CD4-positive, alpha-beta memory T cell (primary cell): ENCODE results near the gene STK38. TPM values are rescaled to one million over a fixed set of nuclear protein-coding genes. Genes with fewer than 3 reads are reported as not detected.
A peak's percentile ranks its signal among the peaks of the same experiment; 100 is the strongest.
"Not testable (repeated sequence)": the region's sequence is repeated elsewhere in the genome, so short reads cannot be mapped to it uniquely, and the experiment has no call there.

Experiments
- CTCF ChIA-PET: fragments of 350-600 bp; sonication (Branson Sonifier 250); formaldehyde crosslinking; loops from one replicate; lab custom pipeline; 2021; ENCODE audit warnings: inconsistent platforms; ENCODE audit not compliant: partially characterized antibody; lab: Charles Lee
- POLR2A ChIA-PET: fragments of 350-600 bp; sonication (Branson Sonifier 250); formaldehyde crosslinking; loops from one replicate; lab custom pipeline; 2021; ENCODE audit not compliant: partially characterized antibody; lab: Charles Lee
- DNase-seq, 5 donors: peaks; one replicate each; pipeline versions ENCODE4 v3.0.0 to v3.0.0-alpha.2; 2020 to 2022; ENCODE audit warnings: mixed read lengths in 1 of 5
- H3K27ac ChIP-seq: one replicate; pipeline ENCODE4 v1.7.0; 2013; ENCODE audit warnings: low read depth, low read length
- H3K27me3 ChIP-seq: 2 replicates; pipeline ENCODE4 v1.7.0; 2013; ENCODE audit warnings: mild to moderate bottlenecking, low read length, moderate library complexity; ENCODE audit not compliant: insufficient read depth
- H3K36me3 ChIP-seq: 2 replicates; pipeline ENCODE4 v1.7.0; 2013; ENCODE audit warnings: mild to moderate bottlenecking, low read length, moderate library complexity; ENCODE audit not compliant: insufficient read depth
- H3K4me1 ChIP-seq: 2 replicates; pipeline ENCODE4 v1.7.0; 2013; ENCODE audit warnings: mild to moderate bottlenecking, low read length, moderate library complexity; ENCODE audit not compliant: insufficient read depth
- H3K4me3 ChIP-seq, 2 donors: one replicate each; pipeline ENCODE4 v1.7.0; 2013; ENCODE audit warnings: low read length in 2 of 2, mild to moderate bottlenecking in 1 of 2
- H3K9me3 ChIP-seq, 2 donors: one replicate each; pipeline ENCODE4 v1.7.0; 2013; ENCODE audit warnings: low read length in 2 of 2, control low read depth in 1 of 2; ENCODE audit not compliant: control insufficient read depth in 1 of 2
- H3K27ac Mint-ChIP-seq, 7 donors: one replicate each; pipeline ENCODE4 v1.8.0; 2020 to 2021; ENCODE audit warnings: mixed read lengths in 7 of 7, mild to moderate bottlenecking in 6 of 7, inconsistent platforms in 3 of 7, moderate library complexity in 3 of 7
- H3K27me3 Mint-ChIP-seq, 2 donors: one replicate each; pipeline ENCODE4 v1.8.0; 2020 to 2021; ENCODE audit warnings: mixed read lengths in 2 of 2
- H3K36me3 Mint-ChIP-seq, 2 donors: one replicate each; pipeline ENCODE4 v1.8.0; 2020 to 2021; ENCODE audit warnings: mixed read lengths in 2 of 2, inconsistent platforms in 1 of 2, mild to moderate bottlenecking in 1 of 2
- H3K4me1 Mint-ChIP-seq, 4 donors: one replicate each; pipeline ENCODE4 v1.8.0; 2020 to 2021; ENCODE audit warnings: mixed read lengths in 4 of 4, mild to moderate bottlenecking in 1 of 4
- H3K4me3 Mint-ChIP-seq, 8 donors: one replicate each; pipeline ENCODE4 v1.8.0; 2020 to 2021; ENCODE audit warnings: mixed read lengths in 8 of 8, mild to moderate bottlenecking in 7 of 8, moderate library complexity in 6 of 8, inconsistent platforms in 3 of 8
- H3K9me3 Mint-ChIP-seq, 8 donors: one replicate each; pipeline ENCODE4 v1.8.0; 2020 to 2021; ENCODE audit warnings: mixed read lengths in 8 of 8, mild to moderate bottlenecking in 5 of 8, inconsistent platforms in 3 of 8, moderate library complexity in 1 of 8
- intact Hi-C: fragments of 100-400 bp; cut with micrococcal nuclease; formaldehyde crosslinking; loops from one replicate; pipeline ENCODE4 v1.15.1; 2023
- polyA plus RNA-seq, 2 donors: library from polyadenylated mRNA; unstranded; fragments of 300-500 nt; fragmentation: Illumina TruSeq; gene quantifications; one replicate each; pipeline ENCODE4 v1.2.3, GENCODE V29; 2021
- total RNA-seq, 2 experiments: library from RNA; stranded (reverse); gene quantifications; one replicate each; pipeline ENCODE4 v1.2.3, GENCODE V29; 2021

The STK38 gene
- total and polyA plus RNA-seq, 4 experiments from 2014 or later, result 54.3 to 190 (median 155) TPM

GRCh38 chr6:36578030-36578429 is 30.8 kb upstream of the STK38 start:
- Mint-ChIP-seq H3K36me3 (no peaks in the 10 kb centered on the region), H3K4me1 (peaks cover 4 to 10% (median 7%) of the 10 kb centered on the region in 4 donors), H3K27ac (peak overlapping the region in 4 of 7 donors; percentile 38 to 72 (median 64)), H3K4me3 (no peak overlapping the region), H3K9me3 (no peaks in the 10 kb centered on the region), H3K27me3 (no peaks in the 10 kb centered on the region)
- no peaks in the 10 kb centered on the region for H3K9me3 ChIP-seq
- no peak overlapping the region for H3K27ac ChIP-seq
- POLR2A ChIA-PET, result interaction anchor here (1.2 kb wide), 1 partner anchor 33 kb away, joined by 3 read pairs; no protein-coding TSS in a partner anchor
- no peaks in the 10 kb centered on the region for H3K4me1 ChIP-seq
- H3K36me3 ChIP-seq, result no peaks in the 10 kb centered on the region
- no peaks in the 10 kb centered on the region for H3K27me3 ChIP-seq
- intact Hi-C loops, result no loop called here
- H3K4me3 ChIP-seq, result no peak overlapping the region
- DNase-seq, result no peak
- CTCF ChIA-PET, result interaction anchor here (0.7 to 2.7 kb wide), 3 partner anchors 96 to 155 kb away, joined by 3 to 25 read pairs (median 22); no protein-coding TSS in a partner anchor

- no peak overlapping the region for H3K4me3 Mint-ChIP-seq
- no peaks in the 10 kb centered on the region for H3K27me3 Mint-ChIP-seq
Observed at GRCh38 chr6:36577301-36577700, 30.0 kb upstream of the STK38 start.

GRCh38 chr6:36576578-36576977 is 29.3 kb upstream of the STK38 start:
- no peaks in the 10 kb centered on the region for H3K36me3 Mint-ChIP-seq
- no peak overlapping the region for H3K27ac Mint-ChIP-seq
- peaks cover 4 to 10% (median 7%) of the 10 kb centered on the region in 4 donors for H3K4me1 Mint-ChIP-seq
- no peak overlapping the region for H3K27ac ChIP-seq
- no peaks in the 10 kb centered on the region for H3K36me3 ChIP-seq
- no peaks in the 10 kb centered on the region for H3K9me3 ChIP-seq
- DNase-seq, result no peak
- no peaks in the 10 kb centered on the region for H3K27me3 Mint-ChIP-seq
- H3K9me3 Mint-ChIP-seq, result no peaks in the 10 kb centered on the region
- no peaks in the 10 kb centered on the region for H3K27me3 ChIP-seq
- H3K4me1 ChIP-seq, result no peaks in the 10 kb centered on the region
- no peak overlapping the region for H3K4me3 ChIP-seq
- POLR2A ChIA-PET, result interaction anchor here (1.1 to 1.2 kb wide), 2 partner anchors 31 to 34 kb away, joined by 3 read pairs; no protein-coding TSS in a partner anchor
- CTCF ChIA-PET, result interaction anchor here (0.7 to 1.5 kb wide), 2 partner anchors 72 to 104 kb away, joined by 3 to 5 read pairs; no protein-coding TSS in a partner anchor
- intact Hi-C loops, result no loop called here
- no peak overlapping the region for H3K4me3 Mint-ChIP-seq

More at GRCh38 chr6:36577301-36577700, 30.0 kb upstream of the STK38 start:
- H3K4me1 Mint-ChIP-seq, result peaks cover 4 to 10% (median 7%) of the 10 kb centered on the region in 4 donors
- H3K27ac ChIP-seq, result no peak overlapping the region
- no peak overlapping the region for H3K27ac Mint-ChIP-seq
- CTCF ChIA-PET, result interaction anchor here (0.7 to 1.5 kb wide), 3 partner anchors 72 to 103 kb away, joined by 3 to 5 read pairs (median 3); no protein-coding TSS in a partner anchor
- no peaks in the 10 kb centered on the region for H3K4me1 ChIP-seq
- H3K36me3 Mint-ChIP-seq, result no peaks in the 10 kb centered on the region
- no peaks in the 10 kb centered on the region for H3K9me3 ChIP-seq
- no peaks in the 10 kb centered on the region for H3K36me3 ChIP-seq
- H3K4me3 ChIP-seq, result no peak overlapping the region
- intact Hi-C loops, result no loop called here
- H3K9me3 Mint-ChIP-seq, result no peaks in the 10 kb centered on the region
- DNase-seq, result no peak
- POLR2A ChIA-PET, result interaction anchor here (1.1 to 1.2 kb wide), 2 partner anchors 31 to 34 kb away, joined by 3 read pairs; no protein-coding TSS in a partner anchor
- H3K27me3 ChIP-seq, result no peaks in the 10 kb centered on the region

GRCh38 chr6:36574679-36575078 is 27.4 kb upstream of the STK38 start:
- no peaks in the 10 kb centered on the region for H3K4me1 ChIP-seq
- H3K36me3 Mint-ChIP-seq, result no peaks in the 10 kb centered on the region
- H3K27ac ChIP-seq, result no peak overlapping the region
- no peaks in the 10 kb centered on the region for H3K9me3 ChIP-seq
- no peaks in the 10 kb centered on the region for H3K36me3 ChIP-seq
- POLR2A ChIA-PET, result no interaction called here
- peaks cover 4 to 9% (median 5%) of the 10 kb centered on the region in 4 donors for H3K4me1 Mint-ChIP-seq
- H3K27me3 Mint-ChIP-seq, result no peaks in the 10 kb centered on the region
- H3K27ac Mint-ChIP-seq, result no peak overlapping the region
- H3K27me3 ChIP-seq, result no peaks in the 10 kb centered on the region
- H3K4me3 Mint-ChIP-seq, result no peak overlapping the region
- CTCF ChIA-PET, result interaction anchor here (1.8 kb wide), 1 partner anchor 9 kb away, joined by 4 read pairs; no protein-coding TSS in a partner anchor
- no peak overlapping the region for H3K4me3 ChIP-seq
- intact Hi-C loops, result no loop called here
- H3K9me3 Mint-ChIP-seq, result no peaks in the 10 kb centered on the region
- no peak for DNase-seq

GRCh38 chr6:36572353-36573311 is 25.4 kb upstream of the STK38 start:
- H3K4me1 Mint-ChIP-seq, H3K4me3 Mint-ChIP-seq, H3K27ac ChIP-seq, H3K9me3 ChIP-seq, DNase-seq, POLR2A ChIA-PET, H3K27me3 ChIP-seq, CTCF ChIA-PET, H3K36me3 ChIP-seq, H3K36me3 Mint-ChIP-seq, H3K27ac Mint-ChIP-seq, H3K4me3 ChIP-seq, H3K27me3 Mint-ChIP-seq, intact Hi-C loops, H3K4me1 ChIP-seq, H3K9me3 Mint-ChIP-seq: not testable (repeated sequence)

GRCh38 chr6:36571122-36572043 is 24.1 kb upstream of the STK38 start:
- H3K9me3 ChIP-seq, result no peaks in the 10 kb centered on the region
- POLR2A ChIA-PET, result no interaction called here

More at GRCh38 chr6:36571122-36572043, 24.1 kb upstream of the STK38 start:
- H3K36me3 Mint-ChIP-seq, result no peaks in the 10 kb centered on the region
- no peak overlapping the region for H3K4me3 Mint-ChIP-seq
- no peak for DNase-seq
- H3K27ac Mint-ChIP-seq, result no peak overlapping the region
- no peak overlapping the region for H3K27ac ChIP-seq
- H3K9me3 Mint-ChIP-seq, result no peaks in the 10 kb centered on the region
- H3K4me3 ChIP-seq, result no peak overlapping the region
- intact Hi-C loops, result no loop called here
- H3K27me3 ChIP-seq, result no peaks in the 10 kb centered on the region
- H3K4me1 Mint-ChIP-seq, result no peaks in the 10 kb centered on the region
- CTCF ChIA-PET, result interaction anchor here (0.6 kb wide), 1 partner anchor 446 kb away, joined by 3 read pairs; no protein-coding TSS in a partner anchor
- H3K27me3 Mint-ChIP-seq, result no peaks in the 10 kb centered on the region
- H3K4me1 ChIP-seq, result no peaks in the 10 kb centered on the region
- no peaks in the 10 kb centered on the region for H3K36me3 ChIP-seq
